ENCODE measurements around the gene VGLL4. TPM values are rescaled to one million over a fixed set of nuclear protein-coding genes. Genes with fewer than 3 reads are reported as not detected.
"Not testable (repeated sequence)": the region's sequence is repeated elsewhere in the genome, so short reads cannot be mapped to it uniquely, and the experiment has no call there.

Gene VGLL4
- polyA plus RNA-seq, 1 donor, result 49.6 TPM

GRCh38 chr3:11595024-11595423 lies 48.7 kb downstream of the VGLL4 start:
- not testable (repeated sequence) for H3K27ac ChIP-seq (ENCODE audit: low read length); H3K4me3 ChIP-seq (ENCODE audit: low read length); DNase-seq; H3K27me3 ChIP-seq (ENCODE audit: control insufficient read depth, insufficient read depth, low read length); H3K9me3 ChIP-seq (ENCODE audit: control insufficient read depth, low read depth, low read length)
- peaks cover 14% of the 10 kb centered on the region for H3K4me1 ChIP-seq (ENCODE audit: control insufficient read depth, insufficient read depth, low read length)
- no CpG with 5 or more reads among the region's 5 CpGs for WGBS (ENCODE audit: insufficient coverage, low lambda C conversion rate)
- H3K36me3 ChIP-seq (ENCODE audit: control insufficient read depth, insufficient read depth, low read length), result peaks cover 13% of the 10 kb centered on the region

- no peak for DNase-seq
- 80% methylated on average over 1 of the region's 10 CpGs for WGBS (ENCODE audit: insufficient coverage, low lambda C conversion rate)
Observed at GRCh38 chr3:11593318-11594034, 50.2 kb downstream of the VGLL4 start.

DNA sequence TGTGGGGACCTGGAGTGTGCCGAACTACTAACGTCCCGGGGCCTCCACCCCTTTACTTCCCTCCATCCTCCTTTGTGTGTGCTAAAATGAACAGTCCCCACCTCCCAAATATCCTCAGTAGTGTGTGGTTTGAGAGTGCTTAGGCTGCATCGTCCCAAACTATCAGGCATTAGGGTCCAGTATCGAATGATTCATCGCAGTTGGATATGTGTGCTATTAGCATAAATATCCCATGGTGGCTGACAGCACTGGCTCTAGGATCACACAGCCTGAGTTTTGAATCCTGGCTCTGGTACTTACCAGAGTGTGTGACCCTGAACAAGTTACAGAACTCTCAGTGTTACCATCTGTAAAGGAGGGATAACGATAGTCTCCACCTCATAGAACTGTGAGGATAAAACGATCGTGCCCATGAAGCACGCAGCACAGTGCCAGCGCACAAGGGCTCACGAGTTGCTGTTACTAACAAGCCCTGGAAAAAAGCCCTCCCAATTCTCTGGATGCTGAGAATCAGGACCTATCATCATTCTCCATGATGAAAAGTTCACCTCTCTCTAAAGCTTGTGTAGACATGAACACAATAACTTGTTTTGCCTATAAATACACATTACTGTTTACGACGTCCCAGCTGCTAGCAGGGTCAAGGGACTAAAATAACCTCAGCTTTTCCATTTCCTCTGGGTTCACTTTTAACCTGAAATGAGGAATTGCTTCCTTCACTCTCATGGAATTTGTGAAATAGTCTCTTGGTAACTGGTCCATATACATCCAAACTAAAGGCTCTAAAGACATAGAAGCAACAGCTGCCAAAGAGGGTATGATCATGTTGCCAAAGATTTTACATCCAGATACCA lies 51.0 kb downstream of the VGLL4 start:
- Histone ChIP-seq H3K9me3 (ENCODE audit: control insufficient read depth, low read depth, low read length) (no peaks in the 10 kb centered on the region), H3K4me1 (ENCODE audit: control insufficient read depth, insufficient read depth, low read length) (peaks cover 14% of the 10 kb centered on the region), H3K36me3 (ENCODE audit: control insufficient read depth, insufficient read depth, low read length) (peaks cover 19% of the 10 kb centered on the region), H3K27me3 (ENCODE audit: control insufficient read depth, insufficient read depth, low read length) (no peaks in the 10 kb centered on the region), H3K27ac (ENCODE audit: low read length) (peak overlapping the region; percentile 36), H3K4me3 (ENCODE audit: low read length) (no peak overlapping the region)
- no peak for DNase-seq
- WGBS (ENCODE audit: insufficient coverage, low lambda C conversion rate), result no CpG with 5 or more reads among the region's 14 CpGs

More at GRCh38 chr3:11593318-11594034, 50.2 kb downstream of the VGLL4 start:
- H3K36me3 ChIP-seq (ENCODE audit: control insufficient read depth, insufficient read depth, low read length), result peaks cover 19% of the 10 kb centered on the region
- H3K4me3 ChIP-seq (ENCODE audit: low read length), result no peak overlapping the region
- peaks cover 14% of the 10 kb centered on the region for H3K4me1 ChIP-seq (ENCODE audit: control insufficient read depth, insufficient read depth, low read length)
- H3K9me3 ChIP-seq (ENCODE audit: control insufficient read depth, low read depth, low read length), result no peaks in the 10 kb centered on the region
- no peaks in the 10 kb centered on the region for H3K27me3 ChIP-seq (ENCODE audit: control insufficient read depth, insufficient read depth, low read length)
- H3K27ac ChIP-seq (ENCODE audit: low read length), result no peak overlapping the region

DNA sequence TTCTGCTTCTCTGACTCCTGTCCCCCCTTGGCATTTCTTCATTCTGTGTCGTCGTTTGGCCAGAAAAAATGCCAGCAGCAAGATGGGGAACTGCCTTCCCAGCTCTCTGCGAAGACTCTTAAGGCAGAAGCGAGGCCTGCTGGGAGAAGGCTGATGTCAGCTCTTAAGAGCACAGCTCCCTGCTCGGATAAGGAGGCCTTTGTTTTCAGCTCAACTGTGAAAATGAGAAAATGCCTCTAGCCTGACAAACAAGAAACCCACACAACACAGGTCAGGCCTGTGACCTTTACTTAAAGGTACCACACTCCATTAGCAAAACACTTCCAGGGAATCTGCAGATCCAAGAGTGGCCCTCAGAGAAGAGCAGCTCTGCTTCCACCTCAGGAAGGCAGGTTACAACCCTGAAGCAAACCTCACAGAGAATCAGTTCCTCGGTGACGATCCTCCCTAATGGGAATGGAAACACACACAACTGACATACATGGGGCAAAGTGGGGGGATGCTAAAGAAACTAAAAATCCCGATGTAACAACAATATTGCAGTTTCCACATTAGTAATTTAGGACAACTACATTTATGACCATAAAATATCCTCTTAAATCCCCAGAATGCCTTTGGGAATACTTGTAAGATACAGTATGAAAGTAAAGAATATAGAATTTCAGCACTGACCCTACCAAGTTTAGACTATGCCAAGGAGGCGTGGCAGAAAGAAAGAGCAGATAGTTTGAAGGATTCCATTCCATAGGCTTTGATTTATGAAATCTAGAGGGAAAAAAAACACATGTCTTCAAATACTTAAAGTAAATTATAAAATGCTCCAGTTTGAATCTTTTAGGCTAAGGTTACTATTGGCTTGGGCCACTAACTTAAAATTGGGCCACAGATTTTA lies 52.1 kb downstream of the VGLL4 start:
- H3K27me3 ChIP-seq (ENCODE audit: control insufficient read depth, insufficient read depth, low read length), result no peaks in the 10 kb centered on the region
- H3K4me1 ChIP-seq (ENCODE audit: control insufficient read depth, insufficient read depth, low read length), result peaks cover 14% of the 10 kb centered on the region
- peaks cover 14% of the 10 kb centered on the region for H3K36me3 ChIP-seq (ENCODE audit: control insufficient read depth, insufficient read depth, low read length)
- no peak overlapping the region for H3K4me3 ChIP-seq (ENCODE audit: low read length)
- WGBS (ENCODE audit: insufficient coverage, low lambda C conversion rate), result 88% methylated on average over 2 of the region's 9 CpGs
- peak; percentile 40 to 65 for DNase-seq
- peak overlapping the region; percentile 54 for H3K27ac ChIP-seq (ENCODE audit: low read length)
- H3K9me3 ChIP-seq (ENCODE audit: control insufficient read depth, low read depth, low read length), result no peaks in the 10 kb centered on the region

GRCh38 chr3:11591002-11591355 lies 52.7 kb downstream of the VGLL4 start:
- no peaks in the 10 kb centered on the region for H3K27me3 ChIP-seq (ENCODE audit: control insufficient read depth, insufficient read depth, low read length)
- H3K4me1 ChIP-seq (ENCODE audit: control insufficient read depth, insufficient read depth, low read length), result peaks cover 14% of the 10 kb centered on the region
- H3K4me3 ChIP-seq (ENCODE audit: low read length), result no peak overlapping the region
- no peak for DNase-seq
- H3K9me3 ChIP-seq (ENCODE audit: control insufficient read depth, low read depth, low read length), result no peaks in the 10 kb centered on the region
- H3K36me3 ChIP-seq (ENCODE audit: control insufficient read depth, insufficient read depth, low read length), result peaks cover 11% of the 10 kb centered on the region
- H3K27ac ChIP-seq (ENCODE audit: low read length), result peak overlapping the region; percentile 54
- WGBS (ENCODE audit: insufficient coverage, low lambda C conversion rate), result no CpG with 5 or more reads among the region's 7 CpGs

GRCh38 chr3:11589706-11590105 lies 54.0 kb downstream of the VGLL4 start:
- H3K27ac ChIP-seq (ENCODE audit: low read length), result no peak overlapping the region
- H3K27me3 ChIP-seq (ENCODE audit: control insufficient read depth, insufficient read depth, low read length), result no peaks in the 10 kb centered on the region
- peaks cover 11% of the 10 kb centered on the region for H3K36me3 ChIP-seq (ENCODE audit: control insufficient read depth, insufficient read depth, low read length)
- no peak overlapping the region for H3K4me3 ChIP-seq (ENCODE audit: low read length)
- H3K4me1 ChIP-seq (ENCODE audit: control insufficient read depth, insufficient read depth, low read length), result peaks cover 14% of the 10 kb centered on the region
- WGBS (ENCODE audit: insufficient coverage, low lambda C conversion rate), result no CpG with 5 or more reads among the region's 11 CpGs
- no peaks in the 10 kb centered on the region for H3K9me3 ChIP-seq (ENCODE audit: control insufficient read depth, low read depth, low read length)
- DNase-seq, result no peak

GRCh38 chr3:11588755-11589154 lies 55.0 kb downstream of the VGLL4 start:
- DNase-seq, result no peak
- Histone ChIP-seq H3K4me3 (ENCODE audit: low read length) (no peak overlapping the region), H3K9me3 (ENCODE audit: control insufficient read depth, low read depth, low read length) (no peaks in the 10 kb centered on the region), H3K4me1 (ENCODE audit: control insufficient read depth, insufficient read depth, low read length) (peaks cover 14% of the 10 kb centered on the region), H3K36me3 (ENCODE audit: control insufficient read depth, insufficient read depth, low read length) (peaks cover 9% of the 10 kb centered on the region), H3K27ac (ENCODE audit: low read length) (no peak overlapping the region), H3K27me3 (ENCODE audit: control insufficient read depth, insufficient read depth, low read length) (no peaks in the 10 kb centered on the region)
- WGBS (ENCODE audit: insufficient coverage, low lambda C conversion rate), result 0% methylated on average over 1 of the region's 3 CpGs

- WGBS (ENCODE audit: insufficient coverage, low lambda C conversion rate), result no CpG with 5 or more reads among the region's 5 CpGs
- Histone ChIP-seq H3K27ac (ENCODE audit: low read length) (no peak overlapping the region), H3K27me3 (ENCODE audit: control insufficient read depth, insufficient read depth, low read length) (no peaks in the 10 kb centered on the region), H3K9me3 (ENCODE audit: control insufficient read depth, low read depth, low read length) (no peaks in the 10 kb centered on the region), H3K4me1 (ENCODE audit: control insufficient read depth, insufficient read depth, low read length) (peaks cover 14% of the 10 kb centered on the region), H3K4me3 (ENCODE audit: low read length) (no peak overlapping the region), H3K36me3 (ENCODE audit: control insufficient read depth, insufficient read depth, low read length) (peaks cover 6% of the 10 kb centered on the region)
- DNase-seq, result no peak
Observed at GRCh38 chr3:11588338-11588737, 55.4 kb downstream of the VGLL4 start.

- WGBS (ENCODE audit: insufficient coverage, low lambda C conversion rate), result no CpG with 5 or more reads among the region's 12 CpGs
- H3K27ac ChIP-seq (ENCODE audit: low read length), result no peak overlapping the region
- peaks cover 14% of the 10 kb centered on the region for H3K4me1 ChIP-seq (ENCODE audit: control insufficient read depth, insufficient read depth, low read length)
- no peaks in the 10 kb centered on the region for H3K9me3 ChIP-seq (ENCODE audit: control insufficient read depth, low read depth, low read length)
- DNase-seq, result no peak
- H3K36me3 ChIP-seq (ENCODE audit: control insufficient read depth, insufficient read depth, low read length), result peaks cover 6% of the 10 kb centered on the region
- H3K4me3 ChIP-seq (ENCODE audit: low read length), result no peak overlapping the region
- no peaks in the 10 kb centered on the region for H3K27me3 ChIP-seq (ENCODE audit: control insufficient read depth, insufficient read depth, low read length)
Observed at GRCh38 chr3:11587766-11588165, 55.9 kb downstream of the VGLL4 start.

DNA sequence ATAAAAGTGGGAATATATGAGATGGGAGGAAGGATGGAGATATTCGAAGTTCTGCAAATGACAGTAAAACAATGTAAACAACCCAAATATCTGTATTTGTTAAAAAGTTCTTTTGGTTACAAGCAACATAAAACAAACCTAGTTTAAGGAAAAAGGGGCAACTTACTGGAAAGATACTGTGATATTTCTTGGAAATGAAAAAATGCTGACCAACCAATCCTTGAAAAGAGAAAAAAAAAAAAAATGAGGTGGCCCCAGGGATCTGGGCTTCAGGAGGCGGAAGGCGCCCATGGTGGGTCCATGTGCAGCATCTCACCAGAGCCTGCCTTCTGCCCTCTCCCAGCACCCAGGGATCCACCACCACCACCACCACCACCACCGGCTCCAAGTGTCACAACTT lies 59.1 kb downstream of the VGLL4 start:
- Histone ChIP-seq H3K9me3 (ENCODE audit: control insufficient read depth, low read depth, low read length) (no peaks in the 10 kb centered on the region), H3K27me3 (ENCODE audit: control insufficient read depth, insufficient read depth, low read length) (no peaks in the 10 kb centered on the region), H3K4me3 (ENCODE audit: low read length) (no peak overlapping the region), H3K36me3 (ENCODE audit: control insufficient read depth, insufficient read depth, low read length) (peaks cover 3% of the 10 kb centered on the region), H3K27ac (ENCODE audit: low read length) (no peak overlapping the region), H3K4me1 (ENCODE audit: control insufficient read depth, insufficient read depth, low read length) (peaks cover 12% of the 10 kb centered on the region)
- DNase-seq, result no peak
- WGBS (ENCODE audit: insufficient coverage, low lambda C conversion rate), result 38% methylated on average over 1 of the region's 4 CpGs
